ENCODE data around the gene PTPN2.

PTPN2 gene

GRCh38 chr18:12857215-12857905 is 26.7 kb downstream of the PTPN2 start:
- no peak for DNase-seq (ENCODE audit: low spot score)
- TF ChIP-seq, protein P1, sequence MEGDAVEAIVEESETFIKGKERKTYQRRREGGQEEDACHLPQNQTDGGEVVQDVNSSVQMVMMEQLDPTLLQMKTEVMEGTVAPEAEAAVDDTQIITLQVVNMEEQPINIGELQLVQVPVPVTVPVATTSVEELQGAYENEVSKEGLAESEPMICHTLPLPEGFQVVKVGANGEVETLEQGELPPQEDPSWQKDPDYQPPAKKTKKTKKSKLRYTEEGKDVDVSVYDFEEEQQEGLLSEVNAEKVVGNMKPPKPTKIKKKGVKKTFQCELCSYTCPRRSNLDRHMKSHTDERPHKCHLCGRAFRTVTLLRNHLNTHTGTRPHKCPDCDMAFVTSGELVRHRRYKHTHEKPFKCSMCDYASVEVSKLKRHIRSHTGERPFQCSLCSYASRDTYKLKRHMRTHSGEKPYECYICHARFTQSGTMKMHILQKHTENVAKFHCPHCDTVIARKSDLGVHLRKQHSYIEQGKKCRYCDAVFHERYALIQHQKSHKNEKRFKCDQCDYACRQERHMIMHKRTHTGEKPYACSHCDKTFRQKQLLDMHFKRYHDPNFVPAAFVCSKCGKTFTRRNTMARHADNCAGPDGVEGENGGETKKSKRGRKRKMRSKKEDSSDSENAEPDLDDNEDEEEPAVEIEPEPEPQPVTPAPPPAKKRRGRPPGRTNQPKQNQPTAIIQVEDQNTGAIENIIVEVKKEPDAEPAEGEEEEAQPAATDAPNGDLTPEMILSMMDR (IDR thresholded peaks at IDR 0.05; ENCODE audit: extremely low read depth, missing control alignments): no peak

GRCh38 chr18:12855916-12856315 is 28.1 kb downstream of the PTPN2 start:
- DNase-seq (ENCODE audit: low spot score): no peak
- TF ChIP-seq, protein P1 (IDR thresholded peaks at IDR 0.05; ENCODE audit: extremely low read depth, missing control alignments): no peak

DNA sequence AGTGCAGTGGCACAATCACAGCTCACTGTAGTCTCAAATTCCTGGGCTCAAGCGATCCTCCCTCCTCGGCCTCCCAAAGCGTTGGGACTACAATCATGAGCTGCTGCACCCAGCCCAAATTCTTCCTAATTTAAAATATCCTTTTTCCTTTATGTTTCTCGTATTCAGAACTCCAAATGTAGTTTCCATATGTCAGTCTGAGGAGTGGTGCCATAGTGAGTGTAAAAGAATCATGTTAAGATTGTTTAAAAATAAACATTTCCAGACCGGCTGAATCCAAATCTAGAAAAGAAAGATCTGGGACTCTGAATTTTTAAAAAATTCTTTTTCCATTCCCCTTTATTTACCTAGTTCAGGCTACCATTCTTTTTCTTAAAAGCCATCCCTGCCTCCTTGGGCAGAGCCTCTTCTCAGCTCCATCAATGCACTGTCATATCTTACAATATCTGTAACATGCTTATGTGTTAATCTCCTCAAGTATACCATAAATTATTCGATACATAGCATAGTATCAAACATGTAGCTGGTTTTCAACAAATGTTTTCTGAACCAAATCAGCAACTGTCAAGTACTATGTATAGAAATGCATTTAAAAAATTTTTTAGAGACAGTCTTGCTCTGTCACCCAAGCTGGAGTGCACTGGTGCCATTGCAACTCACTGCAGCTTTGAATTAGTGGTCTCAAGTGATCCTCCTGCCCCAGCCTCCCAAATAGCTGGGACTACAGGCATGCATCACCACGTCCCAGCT is 31.3 kb downstream of the PTPN2 start:
- DNase-seq (ENCODE audit: low spot score): no peak
- TF ChIP-seq, protein P1 (IDR thresholded peaks at IDR 0.05; ENCODE audit: extremely low read depth, missing control alignments): no peak

- no peak for DNase-seq (ENCODE audit: low spot score)
These were observed 32.3 kb downstream of the PTPN2 start for GRCh38 chr18:12851716-12852115.

GRCh38 chr18:12849548-12849947 is 34.5 kb downstream of the PTPN2 start:
- DNase-seq (ENCODE audit: low spot score): no peak
- TF ChIP-seq, protein P1 (IDR thresholded peaks at IDR 0.05; ENCODE audit: extremely low read depth, missing control alignments): no peak

More at GRCh38 chr18:12851716-12852115, 32.3 kb downstream of the PTPN2 start:
- TF ChIP-seq, protein P1 (IDR thresholded peaks at IDR 0.05; ENCODE audit: extremely low read depth, missing control alignments): no peak

GRCh38 chr18:12848405-12848804 is 35.6 kb downstream of the PTPN2 start:
- TF ChIP-seq, protein P1 (IDR thresholded peaks at IDR 0.05; ENCODE audit: extremely low read depth, missing control alignments): no peak
- DNase-seq (ENCODE audit: low spot score): no peak

DNA sequence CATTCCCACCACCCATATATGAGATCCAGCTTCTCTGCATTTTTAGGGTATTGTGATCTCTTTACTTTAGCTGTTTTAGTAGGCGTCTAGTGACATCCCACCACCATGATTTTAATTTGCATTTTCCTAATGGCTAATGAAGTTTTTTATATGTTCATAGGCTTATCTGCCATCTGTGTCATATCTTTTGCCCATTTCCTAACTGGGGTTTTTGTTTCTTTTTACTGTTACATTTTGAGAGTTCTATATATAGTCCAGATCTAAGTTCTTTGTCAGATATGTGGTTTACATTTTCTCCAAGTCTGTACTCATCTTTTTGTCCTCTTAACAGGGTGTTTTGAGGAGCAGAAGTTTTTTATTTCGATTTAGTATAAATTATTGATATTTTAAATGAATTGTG is 39.6 kb downstream of the PTPN2 start:
- no peak for DNase-seq (ENCODE audit: low spot score)
- TF ChIP-seq, protein P1 (IDR thresholded peaks at IDR 0.05; ENCODE audit: extremely low read depth, missing control alignments): no peak

All from GM20000 (cell line).